GM12801 (cell line): ENCODE data around the gene PAPPA.

Source experiments
- CTCF ChIP-seq: IDR thresholded peaks from one replicate; pipeline ENCODE4 v1.5.1; 2011; ENCODE audit warnings: control low read depth; ENCODE audit not compliant: insufficient read length; ENCODE audit errors: extremely low read depth

Gene PAPPA

GRCh38 chr9:116153765-116154333, at the start of gene PAPPA:
TSS of gene PAPPA (plus strand) at chr9:116153791. CDS start at chr9:116154173, 382 bp downstream.
- TF ChIP-seq CTCF: no peak

GRCh38 chr9:116103976-116104820, 49.4 kb upstream of the PAPPA start:
- no peak for TF ChIP-seq CTCF

GRCh38 chr9:116112236-116112635, 41.4 kb upstream of the PAPPA start:
- TF ChIP-seq CTCF: no peak

GRCh38 chr9:116115761-116116353, 37.7 kb upstream of the PAPPA start:
- no peak for TF ChIP-seq CTCF

- TF ChIP-seq CTCF: no peak
These were observed 37.2 kb upstream of the PAPPA start for GRCh38 chr9:116116393-116116792.

GRCh38 chr9:116123171-116123570, 30.4 kb upstream of the PAPPA start:
- TF ChIP-seq CTCF: no peak

GRCh38 chr9:116124472-116125040, 29.0 kb upstream of the PAPPA start:
- no peak for TF ChIP-seq CTCF
